Tibial artery (tissue), 4 donors: ENCODE data around the gene SOBP.
A peak's percentile ranks its signal among the peaks of the same experiment; 100 is the strongest.

Experiments used
- DNase-seq, 2 donors: peaks; one replicate each; pipeline ENCODE4 v3.0.0-alpha.2; 2019
- H3K27ac ChIP-seq, 2 donors: fragments of 200-600 bp; sonication (generic) in 1 of 2; 1 replicate in 1 of 2; 2 replicates in 1 of 2; pipeline ENCODE4 v1.5.1; 2018 to 2019; ENCODE audit warnings: mild to moderate bottlenecking in 1 of 2
- H3K27me3 ChIP-seq, 2 donors: fragments of 200-600 bp; sonication (generic) in 1 of 2; one replicate each; pipeline versions ENCODE4 v1.5.1 to v1.6.0; 2016 to 2019
- H3K36me3 ChIP-seq, 3 donors: fragments of 200-600 bp; sonication (generic) in 2 of 3; one replicate each; pipeline ENCODE4 v1.5.1; 2016 to 2019; ENCODE audit warnings: mild to moderate bottlenecking in 2 of 3
- H3K4me1 ChIP-seq, 4 donors: fragments of 200-600 bp; sonication (generic) in 2 of 4; 1 replicate in 3 of 4; 2 replicates in 1 of 4; pipeline ENCODE4 v1.5.1; 2016 to 2019
- H3K4me3 ChIP-seq, 2 donors: fragments of 200-600 bp; sonication (generic) in 1 of 2; 1 replicate in 1 of 2; 2 replicates in 1 of 2; pipeline ENCODE4 v1.5.1; 2018 to 2019; ENCODE audit warnings: mild to moderate bottlenecking in 2 of 2
- H3K9me3 ChIP-seq, 3 donors: fragments of 200-600 bp; sonication (generic) in 1 of 3; one replicate each; pipeline ENCODE4 v1.5.1; 2016 to 2019
- CTCF ChIP-seq, 2 experiments: fragments of 200-600 bp in 1 of 2; fragments of 450-650 bp in 1 of 2; IDR thresholded peaks; one replicate each; pipeline ENCODE4 v1.5.1; 2017 to 2019; ENCODE audit warnings: antibody characterized with exemption in 2 of 2, mild to moderate bottlenecking in 1 of 2, moderate library complexity in 1 of 2
- intact Hi-C: fragments of 100-400 bp; cut with DNase I; formaldehyde crosslinking; loops from one replicate; pipeline ENCODE4 v1.15.0; 2023; ENCODE audit warnings: low total_unique reads

The SOBP gene

GRCh38 chr6:107539409-107539808 lies 49.5 kb downstream of the SOBP start:
- intact Hi-C loops = no loop called here
- TF ChIP-seq CTCF (IDR thresholded peaks at IDR 0.05) = no peak
- H3K9me3 ChIP-seq = no peaks in the 10 kb centered on the region
- no peaks in the 10 kb centered on the region for H3K27me3 ChIP-seq
- DNase-seq = no peak
- H3K4me1 ChIP-seq = peaks cover 0 to 79% (median 18%) of the 10 kb centered on the region in 4 donors
- H3K27ac ChIP-seq = no peak overlapping the region
- H3K4me3 ChIP-seq = no peak overlapping the region
- no peaks in the 10 kb centered on the region for H3K36me3 ChIP-seq

DNA sequence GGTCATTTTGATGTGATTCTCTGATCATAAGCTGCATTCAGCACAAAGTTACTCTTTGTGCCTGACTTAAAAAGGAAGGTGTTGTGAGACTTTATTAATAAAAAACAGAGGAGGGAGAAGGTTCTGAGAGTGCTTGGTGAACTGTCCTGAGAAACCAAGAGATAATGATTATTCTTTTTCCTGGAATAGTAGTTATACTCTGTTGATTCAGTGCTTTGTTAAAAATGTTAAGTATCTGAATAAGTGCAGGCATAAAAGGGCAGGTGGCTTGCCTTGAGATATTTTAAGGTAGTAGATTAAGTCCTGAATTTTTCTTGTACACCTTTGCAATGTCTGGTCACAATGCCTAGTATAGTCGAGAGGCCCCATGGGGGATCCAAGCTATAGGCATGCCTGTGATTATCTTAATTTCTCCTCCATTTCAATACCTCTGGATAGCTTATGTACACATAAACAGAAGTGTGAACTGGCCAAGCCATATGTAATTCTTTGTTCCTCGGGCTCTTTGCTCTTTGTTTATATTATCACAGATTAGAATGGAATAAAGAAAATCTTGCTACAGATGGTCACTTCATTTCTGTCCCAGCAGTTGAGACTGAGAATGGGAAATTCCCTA lies 50.0 kb downstream of the SOBP start:
- H3K27ac ChIP-seq = peak overlapping the region in 1 of 2 donors; percentile 12
- intact Hi-C loops = loop anchor here (5.0 kb wide), 1 partner anchor 48 kb away; the partner anchor contains the start of gene SOBP

GRCh38 chr6:107540465-107540857 lies 50.5 kb downstream of the SOBP start:
- no peak for DNase-seq
- TF ChIP-seq CTCF (IDR thresholded peaks at IDR 0.05) = no peak
- intact Hi-C loops = loop anchor here (5.0 kb wide), 1 partner anchor 48 kb away; the partner anchor contains the start of gene SOBP
- Histone ChIP-seq H3K9me3 (no peaks in the 10 kb centered on the region), H3K27me3 (no peaks in the 10 kb centered on the region), H3K4me1 (peaks cover 0 to 72% (median 16%) of the 10 kb centered on the region in 4 donors), H3K27ac (peak overlapping the region in 1 of 2 donors; percentile 12), H3K36me3 (no peaks in the 10 kb centered on the region), H3K4me3 (no peak overlapping the region)

More for the DNA sequence above, 50.0 kb downstream of the SOBP start:
- no peak for TF ChIP-seq CTCF (IDR thresholded peaks at IDR 0.05)
- no peaks in the 10 kb centered on the region for H3K9me3 ChIP-seq
- no peaks in the 10 kb centered on the region for H3K27me3 ChIP-seq
- no peak overlapping the region for H3K4me3 ChIP-seq
- peaks cover 0 to 74% (median 16%) of the 10 kb centered on the region in 4 donors for H3K4me1 ChIP-seq
- DNase-seq = no peak
- no peaks in the 10 kb centered on the region for H3K36me3 ChIP-seq

DNA sequence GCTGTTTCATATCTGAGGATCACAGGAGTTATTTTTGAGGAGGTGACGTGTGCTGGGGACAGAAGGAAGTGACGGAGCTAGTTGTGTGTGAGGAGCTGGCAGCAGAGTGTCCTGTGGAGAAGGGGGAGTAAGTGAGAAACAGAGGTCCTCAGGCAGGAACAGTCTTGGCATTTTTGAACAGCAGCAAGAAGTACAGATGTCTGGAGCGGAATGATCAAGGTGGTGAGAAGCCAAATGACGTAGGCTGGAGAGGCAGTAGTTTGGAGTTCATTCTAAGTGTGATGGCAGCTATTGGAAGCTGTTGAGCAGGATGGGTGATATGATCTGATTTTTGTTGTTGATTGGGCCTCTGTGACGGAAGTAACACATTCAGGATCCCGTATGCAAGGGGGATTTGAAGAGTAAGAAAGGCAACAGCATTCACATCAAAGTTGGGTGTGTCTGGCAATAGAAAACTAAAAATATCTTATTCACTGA lies 52.3 kb downstream of the SOBP start:
- intact Hi-C loops = loop anchor here (5.0 kb wide), 1 partner anchor 50 kb away; the partner anchor contains the start of gene SOBP
- no peak for TF ChIP-seq CTCF (IDR thresholded peaks at IDR 0.05)
- Histone ChIP-seq H3K27ac (peak overlapping the region in 1 of 2 donors; percentile 16), H3K27me3 (no peaks in the 10 kb centered on the region), H3K4me3 (no peak overlapping the region), H3K36me3 (no peaks in the 10 kb centered on the region), H3K9me3 (no peaks in the 10 kb centered on the region), H3K4me1 (peaks cover 0 to 65% (median 16%) of the 10 kb centered on the region in 4 donors)
- no peak for DNase-seq

GRCh38 chr6:107543088-107543487 lies 53.2 kb downstream of the SOBP start:
- no peak overlapping the region for H3K4me3 ChIP-seq
- H3K9me3 ChIP-seq = no peaks in the 10 kb centered on the region
- H3K27ac ChIP-seq = no peak overlapping the region
- DNase-seq = no peak
- peaks cover 0 to 58% (median 16%) of the 10 kb centered on the region in 4 donors for H3K4me1 ChIP-seq
- intact Hi-C loops = loop anchor here (5.0 kb wide), 1 partner anchor 51 kb away; the partner anchor contains the start of gene SOBP
- no peaks in the 10 kb centered on the region for H3K27me3 ChIP-seq
- TF ChIP-seq CTCF (IDR thresholded peaks at IDR 0.05) = no peak
- no peaks in the 10 kb centered on the region for H3K36me3 ChIP-seq
